ENCODE measurements around the gene C22orf31. TPM values are rescaled to one million over a fixed set of nuclear protein-coding genes. Genes with fewer than 3 reads are reported as not detected.
"Not testable (repeated sequence)": the region's sequence is repeated elsewhere in the genome, so short reads cannot be mapped to it uniquely, and the experiment has no call there.

C22orf31 gene
- total RNA-seq, 1 experiment from 2014 or later = not detected

DNA sequence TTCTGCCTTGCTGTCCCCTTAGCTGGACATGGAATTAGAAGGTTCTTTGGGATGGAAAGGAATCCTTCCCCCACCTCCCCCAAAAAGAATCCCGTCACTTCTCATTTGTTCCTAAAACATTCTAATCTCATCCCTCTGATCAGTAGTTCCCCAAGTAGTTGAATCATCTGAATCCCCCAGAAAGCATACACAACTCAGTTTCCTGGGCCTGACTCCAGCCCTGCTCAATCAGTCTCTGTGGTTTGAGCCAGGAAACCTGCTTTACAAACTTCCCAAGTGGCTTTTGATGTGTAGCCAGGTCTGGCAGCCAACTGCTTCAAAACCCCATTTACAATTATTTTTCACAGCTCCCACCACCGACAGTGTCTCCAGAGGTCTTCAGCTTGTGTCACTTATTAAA lies 20.2 kb downstream of the C22orf31 start:
- H3K36me3 ChIP-seq (ENCODE audit: insufficient read depth, low read length, poor library complexity, severe bottlenecking) = peaks cover 6% of the 10 kb centered on the region
- no peaks in the 10 kb centered on the region for H3K4me1 ChIP-seq (ENCODE audit: insufficient read depth, low read length, poor library complexity, severe bottlenecking)
- CTCF ChIA-PET = interaction anchor here (1.1 to 2.9 kb wide), 2 partner anchors 185 to 212 kb away, joined by 3 to 54 read pairs; no protein-coding TSS in a partner anchor
- no peak for DNase-seq (ENCODE audit: low spot score)
- TF ChIP-seq EZH2 (IDR thresholded peaks at IDR 0.05; ENCODE audit: borderline replicate concordance, low read depth, low read length, poor library complexity, severe bottlenecking) = no peak
- TF ChIP-seq, protein P1, sequence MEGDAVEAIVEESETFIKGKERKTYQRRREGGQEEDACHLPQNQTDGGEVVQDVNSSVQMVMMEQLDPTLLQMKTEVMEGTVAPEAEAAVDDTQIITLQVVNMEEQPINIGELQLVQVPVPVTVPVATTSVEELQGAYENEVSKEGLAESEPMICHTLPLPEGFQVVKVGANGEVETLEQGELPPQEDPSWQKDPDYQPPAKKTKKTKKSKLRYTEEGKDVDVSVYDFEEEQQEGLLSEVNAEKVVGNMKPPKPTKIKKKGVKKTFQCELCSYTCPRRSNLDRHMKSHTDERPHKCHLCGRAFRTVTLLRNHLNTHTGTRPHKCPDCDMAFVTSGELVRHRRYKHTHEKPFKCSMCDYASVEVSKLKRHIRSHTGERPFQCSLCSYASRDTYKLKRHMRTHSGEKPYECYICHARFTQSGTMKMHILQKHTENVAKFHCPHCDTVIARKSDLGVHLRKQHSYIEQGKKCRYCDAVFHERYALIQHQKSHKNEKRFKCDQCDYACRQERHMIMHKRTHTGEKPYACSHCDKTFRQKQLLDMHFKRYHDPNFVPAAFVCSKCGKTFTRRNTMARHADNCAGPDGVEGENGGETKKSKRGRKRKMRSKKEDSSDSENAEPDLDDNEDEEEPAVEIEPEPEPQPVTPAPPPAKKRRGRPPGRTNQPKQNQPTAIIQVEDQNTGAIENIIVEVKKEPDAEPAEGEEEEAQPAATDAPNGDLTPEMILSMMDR (conservative IDR thresholded peaks at IDR 0.05; ENCODE audit: low read depth, low read length) = no peak
- POLR2A ChIA-PET (ENCODE audit: low non-redundant PET) = no interaction called here
- no peak overlapping the region for H3K27ac ChIP-seq (ENCODE audit: low read depth, low read length, poor library complexity, severe bottlenecking)
- H3K4me3 ChIP-seq (ENCODE audit: low read depth, low read length, poor library complexity, severe bottlenecking) = no peak overlapping the region
- no TSS peak for BruUV-seq (replicated peaks)
- intact Hi-C loops (cut with micrococcal nuclease; ENCODE audit: unreplicated experiment) = loop anchor here (10.0 kb wide), 1 partner anchor 203 kb away; no protein-coding TSS in a partner anchor
- no peaks in the 10 kb centered on the region for H3K27me3 ChIP-seq (replicated peaks; ENCODE audit: insufficient read depth, low read depth, low read length, poor library complexity)
- no peaks in the 10 kb centered on the region for H3K9me3 ChIP-seq (ENCODE audit: low read depth, low read length, poor library complexity, severe bottlenecking)

DNA sequence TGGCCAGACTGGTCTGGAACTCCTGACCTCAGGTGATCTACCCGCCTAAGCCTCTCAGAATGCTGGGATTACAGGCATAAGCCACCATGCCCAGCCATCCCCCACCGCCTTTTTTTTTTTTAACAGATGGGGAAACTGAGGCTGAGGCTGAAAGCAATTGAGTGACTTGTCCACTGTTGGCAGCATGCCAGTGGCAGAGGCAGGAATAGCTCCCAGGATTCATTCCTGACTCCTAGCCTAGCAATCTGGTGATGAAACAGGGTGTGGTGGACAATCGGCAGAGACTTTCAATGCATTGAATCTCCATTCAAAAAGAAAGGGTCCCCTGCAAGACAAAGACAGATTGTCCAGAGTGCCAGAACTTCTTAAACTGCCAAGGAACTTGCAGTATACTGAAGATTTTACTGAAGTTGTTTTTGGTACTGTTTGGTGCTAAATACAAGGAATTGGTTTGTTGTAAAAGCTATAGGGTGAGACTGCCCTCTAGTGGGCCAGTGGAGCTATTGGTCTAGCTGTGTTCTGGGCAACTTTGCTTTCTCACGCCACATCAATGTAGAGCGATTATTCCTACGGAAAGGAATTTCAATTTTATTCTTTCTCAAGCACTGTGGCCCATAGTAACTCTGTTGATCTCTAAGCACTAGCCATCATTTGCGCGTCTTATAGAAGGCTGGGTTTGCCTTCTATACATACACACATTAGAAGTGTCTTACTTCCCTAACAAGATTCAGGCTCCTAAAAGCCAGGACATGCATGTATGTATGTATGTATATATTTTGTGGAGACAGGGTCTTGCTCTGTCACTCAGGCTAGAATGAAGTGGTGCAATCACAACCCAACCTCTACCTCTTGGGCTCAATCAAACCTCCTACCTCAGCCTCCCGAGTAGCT lies 21.0 kb downstream of the C22orf31 start:
- intact Hi-C loops (cut with micrococcal nuclease; ENCODE audit: unreplicated experiment) = loop anchor here (1.0 to 10.0 kb wide), 3 partner anchors 185 to 440 kb away; no protein-coding TSS in a partner anchor
- no TSS peak for BruUV-seq (replicated peaks)
- TF ChIP-seq, protein P1 (conservative IDR thresholded peaks at IDR 0.05; ENCODE audit: low read depth, low read length) = peak; percentile 98
- no peak for TF ChIP-seq EZH2 (IDR thresholded peaks at IDR 0.05; ENCODE audit: borderline replicate concordance, low read depth, low read length, poor library complexity, severe bottlenecking)
- H3K27me3 ChIP-seq (replicated peaks; ENCODE audit: insufficient read depth, low read depth, low read length, poor library complexity) = no peaks in the 10 kb centered on the region
- DNase-seq (ENCODE audit: low spot score) = peak; percentile 83
- H3K27ac ChIP-seq (ENCODE audit: low read depth, low read length, poor library complexity, severe bottlenecking) = no peak overlapping the region
- CTCF ChIA-PET = interaction anchor here (0.5 to 2.9 kb wide), 12 partner anchors 12 to 440 kb away, joined by 3 to 54 read pairs (median 4); partner anchors contain the start of gene KREMEN1
- POLR2A ChIA-PET (ENCODE audit: low non-redundant PET) = interaction anchor here (0.7 kb wide), 2 partner anchors 202 to 1020 kb away, joined by 5 to 15 read pairs; no protein-coding TSS in a partner anchor
- no peaks in the 10 kb centered on the region for H3K4me1 ChIP-seq (ENCODE audit: insufficient read depth, low read length, poor library complexity, severe bottlenecking)
- H3K36me3 ChIP-seq (ENCODE audit: insufficient read depth, low read length, poor library complexity, severe bottlenecking) = peaks cover 6% of the 10 kb centered on the region
- H3K4me3 ChIP-seq (ENCODE audit: low read depth, low read length, poor library complexity, severe bottlenecking) = no peak overlapping the region
- no peaks in the 10 kb centered on the region for H3K9me3 ChIP-seq (ENCODE audit: low read depth, low read length, poor library complexity, severe bottlenecking)

DNA sequence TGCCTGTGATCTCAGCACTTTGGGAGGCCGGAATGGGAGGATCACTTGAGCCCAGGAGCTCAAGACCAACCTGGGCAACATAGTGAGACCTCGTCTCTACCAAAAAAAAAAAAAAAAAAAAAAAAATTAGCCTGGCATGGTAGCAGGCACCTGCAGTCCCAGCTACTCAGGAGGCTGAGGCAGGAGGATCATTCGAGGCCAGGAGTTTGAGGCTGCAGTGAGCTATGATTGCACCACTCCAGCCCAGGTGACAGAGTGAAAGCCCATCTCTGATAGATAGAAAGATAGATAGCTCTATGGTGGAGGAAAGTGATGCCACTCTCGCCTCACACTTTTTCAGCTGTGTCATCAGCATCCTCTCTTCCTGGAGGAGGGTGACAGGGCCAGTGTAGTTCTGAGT lies 21.9 kb downstream of the C22orf31 start:
- CTCF ChIA-PET = interaction anchor here (0.6 to 2.9 kb wide), 2 partner anchors 156 to 184 kb away, joined by 5 to 54 read pairs; partner anchors contain the start of gene ZNRF3
- H3K4me1 ChIP-seq (ENCODE audit: insufficient read depth, low read length, poor library complexity, severe bottlenecking); H3K36me3 ChIP-seq (ENCODE audit: insufficient read depth, low read length, poor library complexity, severe bottlenecking); H3K9me3 ChIP-seq (ENCODE audit: low read depth, low read length, poor library complexity, severe bottlenecking); DNase-seq (ENCODE audit: low spot score); H3K4me3 ChIP-seq (ENCODE audit: low read depth, low read length, poor library complexity, severe bottlenecking); H3K27ac ChIP-seq (ENCODE audit: low read depth, low read length, poor library complexity, severe bottlenecking); BruUV-seq (replicated peaks); POLR2A ChIA-PET (ENCODE audit: low non-redundant PET); H3K27me3 ChIP-seq (replicated peaks; ENCODE audit: insufficient read depth, low read depth, low read length, poor library complexity): not testable (repeated sequence)
- intact Hi-C loops (cut with micrococcal nuclease; ENCODE audit: unreplicated experiment) = loop anchor here (1.0 to 10.0 kb wide), 3 partner anchors 184 to 439 kb away; no protein-coding TSS in a partner anchor
